G401.6 (cell line): ENCODE data around the gene ECSIT.
"Not testable (repeated sequence)": the region's sequence is repeated elsewhere in the genome, so short reads cannot be mapped to it uniquely, and the experiment has no call there.

Source experiments
- FAIRE-seq: peaks from 2 replicates; lab custom pipeline; 2012; peaks lifted over from hg19 to GRCh38; lab: Jason Lieb, UNC

Gene ECSIT

GRCh38 chr19:11528551-11529341, at the start of gene ECSIT:
Gene ECSIT, minus strand, starts transcription at chr19:11529134. Its CDS starts 9,964 bp downstream, at chr19:11519170.
- peak; percentile 98 for FAIRE-seq

DNA sequence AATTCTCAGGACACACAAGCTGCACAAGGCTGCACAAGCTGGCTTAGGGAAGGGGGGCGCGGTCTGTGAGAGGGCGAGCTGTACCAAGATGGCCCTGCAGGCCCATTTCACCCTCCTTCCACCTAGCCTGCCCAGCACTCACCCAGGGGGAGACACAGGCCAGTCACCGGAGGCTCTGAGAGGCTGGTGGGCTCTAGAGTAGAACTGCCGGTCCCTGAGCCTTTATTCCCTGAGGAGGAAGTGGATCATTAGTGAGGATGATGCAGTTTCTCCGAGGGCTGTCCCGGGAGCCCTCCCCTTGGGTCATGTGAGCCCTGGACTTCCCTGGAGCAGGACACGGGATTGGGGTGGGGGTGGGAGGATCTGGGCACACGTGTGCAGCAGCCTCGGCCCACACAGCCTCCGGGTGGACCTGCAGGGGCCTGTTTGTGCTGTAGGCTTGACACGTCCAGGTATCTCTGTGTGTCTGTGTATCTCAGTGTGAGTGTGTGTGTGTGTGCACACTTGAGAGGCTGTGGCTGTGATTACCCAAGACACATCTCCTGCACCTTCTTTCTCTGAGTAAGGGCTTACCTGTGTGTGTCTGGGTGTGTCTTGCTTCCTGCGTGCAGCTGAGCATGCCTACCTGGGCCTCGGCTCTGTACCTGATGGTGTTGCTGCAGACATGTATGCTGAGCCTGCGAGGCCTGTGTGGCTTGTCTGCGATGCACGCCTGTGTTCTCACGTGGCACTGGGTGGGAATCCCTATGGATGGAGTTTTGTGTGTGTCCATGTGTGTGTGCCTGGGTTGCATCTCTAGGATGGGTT, 48.7 kb upstream of the ECSIT start, which contains the start of gene ACP5:
Gene ACP5 (minus strand): TSS at position 195 of the 807 bp plus-strand sequence. CDS start 328 bp downstream, outside the sequence.
- no peak for FAIRE-seq

GRCh38 chr19:11576227-11576626, 47.3 kb upstream of the ECSIT start:
- no peak for FAIRE-seq

GRCh38 chr19:11574689-11575088, 45.8 kb upstream of the ECSIT start:
- no peak for FAIRE-seq

GRCh38 chr19:11573763-11574162, 44.8 kb upstream of the ECSIT start:
- not testable (repeated sequence) for FAIRE-seq

DNA sequence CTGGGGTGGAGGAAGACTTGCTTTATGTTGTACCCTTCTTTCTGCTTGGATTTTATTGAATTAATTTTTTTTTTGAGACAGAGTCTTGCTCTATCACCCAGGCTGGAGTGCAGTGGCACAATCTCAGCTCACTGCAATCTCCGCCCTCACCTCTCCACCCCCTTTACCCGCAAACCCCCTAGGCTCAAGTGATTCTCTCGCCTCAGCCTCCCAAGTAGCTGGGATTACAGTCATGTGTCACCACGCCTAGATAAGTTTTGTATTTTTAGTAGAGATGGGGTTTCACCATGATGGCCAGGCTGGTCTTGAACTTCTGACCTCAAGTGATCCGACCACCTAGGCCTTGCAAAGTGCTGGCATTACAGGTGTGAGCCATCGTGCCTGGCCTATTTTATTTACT, 44.4 kb upstream of the ECSIT start:
- FAIRE-seq: not testable (repeated sequence)

- no peak for FAIRE-seq
These were observed 41.1 kb upstream of the ECSIT start for GRCh38 chr19:11570039-11570462.

- FAIRE-seq: no peak
These were observed 37.2 kb upstream of the ECSIT start for GRCh38 chr19:11566164-11566563.

DNA sequence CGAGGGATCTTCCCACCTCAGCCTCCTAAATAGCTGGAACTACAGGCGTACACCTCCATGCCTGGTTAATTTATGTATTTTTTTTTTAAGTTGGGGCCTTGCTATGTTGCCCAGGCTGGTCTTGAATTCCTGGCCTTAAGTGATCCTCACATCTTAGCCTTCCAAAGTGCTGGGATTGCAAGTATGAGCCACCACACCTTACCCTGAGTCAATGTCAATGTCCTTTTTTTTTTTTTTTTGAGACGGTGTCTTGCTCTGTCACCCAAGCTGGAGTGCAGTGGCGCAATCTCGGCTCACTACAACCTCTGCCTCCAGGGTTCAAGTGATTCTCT, 36.7 kb upstream of the ECSIT start:
- FAIRE-seq: not testable (repeated sequence)

GRCh38 chr19:11564082-11564807, 35.3 kb upstream of the ECSIT start:
- FAIRE-seq: not testable (repeated sequence)

GRCh38 chr19:11563532-11563931, 34.6 kb upstream of the ECSIT start:
- FAIRE-seq: no peak

- peak; percentile 25 for FAIRE-seq
These were observed 31.6 kb upstream of the ECSIT start for GRCh38 chr19:11560404-11561051.

DNA sequence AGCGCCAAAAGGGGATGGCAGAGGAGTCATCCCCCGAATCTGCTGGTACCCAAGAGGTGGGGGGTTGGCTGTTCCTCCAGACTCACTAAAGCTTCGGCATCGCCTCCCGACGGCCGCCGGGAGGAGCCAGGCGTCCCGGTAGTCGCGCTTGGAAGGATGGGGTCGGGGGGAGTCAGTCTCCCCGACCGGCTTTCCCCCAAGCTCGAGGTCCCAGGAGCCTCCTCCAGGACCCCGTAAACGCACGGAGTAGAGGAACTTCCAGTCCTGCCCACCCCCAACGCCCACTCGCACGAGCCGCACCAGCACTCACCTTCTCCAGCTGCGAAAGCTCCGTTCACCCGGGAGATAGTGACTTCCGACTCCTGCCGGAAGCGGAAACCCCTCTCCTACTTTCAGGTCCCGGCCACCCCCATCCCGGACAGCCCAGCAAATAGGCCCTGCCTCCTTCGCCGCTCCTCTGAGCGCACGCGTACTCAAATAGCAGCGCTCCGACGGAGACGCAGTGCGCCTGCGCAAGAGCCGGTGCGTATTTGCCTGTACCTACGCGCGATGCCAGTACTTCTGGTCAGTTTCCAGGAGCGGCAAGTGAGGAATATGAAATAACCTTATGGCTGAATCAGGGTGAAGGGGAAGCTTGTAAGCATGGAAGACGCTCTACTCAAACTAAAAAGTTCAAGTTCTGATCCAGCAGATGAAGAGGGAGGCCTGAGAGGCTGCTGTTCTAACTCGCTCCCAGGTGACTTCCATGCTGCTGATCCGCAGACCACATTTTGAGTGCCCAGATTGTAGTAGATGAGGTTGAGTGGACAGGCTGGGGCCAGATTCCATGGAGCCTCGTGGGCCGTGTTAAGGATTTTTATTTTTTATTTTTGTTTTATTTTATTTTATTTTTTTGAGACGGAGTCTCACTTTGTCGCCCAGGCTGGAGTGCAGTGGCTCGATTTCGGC, 30.2 kb upstream of the ECSIT start, which contains the start of gene ELOF1:
Gene ELOF1 (minus strand): TSS at position 350 of the 948 bp plus-strand sequence. CDS start 4,883 bp downstream, outside the sequence.
- peak; percentile 94 for FAIRE-seq

DNA sequence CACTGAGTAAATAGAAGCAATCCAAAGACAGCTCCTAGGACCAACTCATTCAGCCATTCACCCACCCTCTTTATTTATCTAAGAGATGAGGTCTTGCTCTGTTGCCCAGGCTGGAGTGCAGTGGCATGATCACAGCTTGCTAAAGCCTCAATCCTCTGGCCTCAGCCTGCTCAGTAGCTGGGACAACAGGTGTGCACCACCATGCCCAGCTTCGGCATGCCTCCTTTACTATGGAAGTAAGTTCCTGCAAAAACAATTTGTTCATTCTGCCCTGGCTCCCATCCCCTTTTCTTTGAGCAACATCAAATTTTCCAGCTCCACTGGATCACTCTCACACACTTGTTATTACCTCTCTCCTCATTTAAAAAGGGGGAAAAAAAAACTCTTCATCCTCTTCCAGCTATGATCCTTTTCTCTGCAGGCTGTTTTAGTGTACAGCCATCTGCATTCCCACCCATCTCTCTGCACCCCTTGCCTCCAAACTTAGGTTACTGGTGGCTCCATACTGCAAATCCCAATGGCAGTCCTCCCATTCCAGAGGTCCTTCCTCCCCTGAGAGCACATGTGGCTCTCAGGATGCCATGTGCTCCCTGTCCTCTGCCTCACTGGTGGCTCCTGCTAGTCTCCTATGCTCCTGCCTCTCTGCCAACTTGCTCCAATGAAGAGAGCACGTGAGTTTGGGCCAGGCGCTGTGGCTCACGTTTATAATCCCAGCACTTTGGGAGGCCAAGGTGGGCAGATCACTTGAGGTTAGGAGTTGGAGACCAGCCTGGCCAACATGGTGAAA, 27.9 kb upstream of the ECSIT start:
- no peak for FAIRE-seq

- FAIRE-seq: no peak
These were observed 26.3 kb upstream of the ECSIT start for GRCh38 chr19:11555246-11555645.

GRCh38 chr19:11554160-11554559, 25.2 kb upstream of the ECSIT start:
- FAIRE-seq: no peak

- no peak for FAIRE-seq
These were observed 23.9 kb upstream of the ECSIT start for GRCh38 chr19:11552666-11553372.

GRCh38 chr19:11551603-11552235, 22.8 kb upstream of the ECSIT start:
- no peak for FAIRE-seq

GRCh38 chr19:11550265-11550664, 21.3 kb upstream of the ECSIT start:
- FAIRE-seq: no peak
